ENCODE measurements around the gene ZNF428. TPM values are rescaled to one million over a fixed set of nuclear protein-coding genes. Genes with fewer than 3 reads are reported as not detected.

The ZNF428 gene
- total RNA-seq, 2 donors from 2014 or later, result 24.4 to 31.6 TPM

- no peak for ATAC-seq
- Histone ChIP-seq H3K9me3 (no peaks in the 10 kb centered on the region), H3K27ac (no peak overlapping the region), H3K4me3 (no peak overlapping the region), H3K4me1 (no peaks in the 10 kb centered on the region), H3K27me3 (no peaks in the 10 kb centered on the region), H3K36me3 (replicated peaks in 1 of 2; ENCODE audit: insufficient read depth in 1 of 2, low read depth in 2 of 2) (peaks cover 0 to 3% of the 10 kb centered on the region in 2 donors)
- no peak for DNase-seq
- intact Hi-C loops (cut with DNase I), result no loop called here
- TF ChIP-seq POLR2A (IDR thresholded peaks at IDR 0.05), result no peak
- TF ChIP-seq CTCF (IDR thresholded peaks at IDR 0.05), result no peak
- WGBS, 2 donors, result 88 to 90% methylated on average over 5 to 6 of the region's 6 CpGs
Measured at GRCh38 chr19:43560687-43561086, 58.7 kb downstream of the ZNF428 start.

Small RNA genes lying within 50 kb of the gene (small RNA-seq; reads per million reads assigned to genes)
- not detected for gene RN7SL368P

Other genes starting within 250 kb of the ZNF428 start
- not detected for gene TEX101, start 204.7 kb downstream of the ZNF428 start, total RNA-seq
- gene LYPD3, start 154.0 kb downstream of the ZNF428 start, total RNA-seq, result under 1 TPM in 1 of 2 donors, not detected in 1; 0.26 TPM
- 10 to 100 TPM; 14.5 to 16.9 TPM for gene PHLDB3, start 114.9 kb downstream of the ZNF428 start, total RNA-seq
- gene ETHE1, start 92.4 kb downstream of the ZNF428 start, total RNA-seq, result 10 to 100 TPM; 21.1 to 29.8 TPM
- gene ZNF575, start 86.4 kb downstream of the ZNF428 start, total RNA-seq, result under 1 TPM in 1 of 2 donors, not detected in 1; 0.52 TPM
- 10 to 100 TPM; 19.7 to 31.0 TPM for gene XRCC1, start 44.1 kb downstream of the ZNF428 start, total RNA-seq
- gene PINLYP, start 43.8 kb downstream of the ZNF428 start, total RNA-seq, result 1 to 10 TPM in 1 of 2 donors, not detected in 1; 4.6 TPM
- 10 to 100 TPM in 1 of 2 donors, 1 to 10 TPM in 1; 9.1 to 20.1 TPM for gene IRGQ, start 23.5 kb downstream of the ZNF428 start, total RNA-seq
- gene ZNF576, start 23.0 kb downstream of the ZNF428 start, total RNA-seq, result 1 to 10 TPM; 4.6 to 8.6 TPM
- gene SRRM5, start 7.5 kb downstream of the ZNF428 start, total RNA-seq, result 1 to 10 TPM in 1 of 2 donors, under 1 TPM in 1; 0.33 to 2.1 TPM
- gene CADM4, start 20.2 kb upstream of the ZNF428 start, total RNA-seq, result 1 to 10 TPM; 2.0 to 2.6 TPM
- 10 to 100 TPM in 1 of 2 donors, 1 to 10 TPM in 1; 5.4 to 25.4 TPM for gene PLAUR, start 50.5 kb upstream of the ZNF428 start, total RNA-seq
- gene IRGC, start 96.4 kb upstream of the ZNF428 start, total RNA-seq, result not detected
- 10 to 100 TPM in 1 of 2 donors, 1 to 10 TPM in 1; 8.3 to 52.1 TPM for gene SMG9, start 135.3 kb upstream of the ZNF428 start, total RNA-seq
- 1 to 10 TPM in 1 of 2 donors, not detected in 1; 2.9 TPM for gene KCNN4, start 161.3 kb upstream of the ZNF428 start, total RNA-seq
- gene LYPD5, start 182.8 kb upstream of the ZNF428 start, total RNA-seq, result not detected
- 1 to 10 TPM; 3.6 to 6.6 TPM for gene ZNF283, start 207.7 kb upstream of the ZNF428 start, total RNA-seq